ENCODE results near the gene RAVER1. TPM values are rescaled to one million over a fixed set of nuclear protein-coding genes. Genes with fewer than 3 reads are reported as not detected.

The RAVER1 gene
- total RNA-seq, 1 donor from 2014 or later: 78.2 TPM

DNA sequence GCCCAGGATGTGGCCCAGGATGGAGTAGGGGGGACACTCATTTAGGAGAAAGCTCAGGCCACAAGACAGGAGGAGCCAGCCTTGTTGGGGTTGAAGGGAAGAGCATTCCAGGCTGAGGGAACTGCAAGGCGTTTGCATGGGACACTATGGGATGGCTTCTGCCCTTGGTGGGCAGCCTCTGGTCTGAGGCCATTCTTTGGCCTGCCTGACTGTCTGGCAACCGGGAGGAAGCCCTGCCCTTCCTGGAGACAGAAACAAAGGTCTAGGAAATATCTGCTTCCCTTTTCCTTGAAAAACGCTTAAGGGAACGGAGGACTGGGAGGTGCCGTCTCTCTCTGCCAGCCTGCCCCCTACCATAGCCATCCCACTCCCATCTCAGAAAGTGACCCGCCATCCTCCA lies 65.3 kb downstream of the RAVER1 start:
- peaks cover 50% of the 10 kb centered on the region for H3K27me3 Mint-ChIP-seq (ENCODE audit: low read depth)
- TF ChIP-seq, protein P1, sequence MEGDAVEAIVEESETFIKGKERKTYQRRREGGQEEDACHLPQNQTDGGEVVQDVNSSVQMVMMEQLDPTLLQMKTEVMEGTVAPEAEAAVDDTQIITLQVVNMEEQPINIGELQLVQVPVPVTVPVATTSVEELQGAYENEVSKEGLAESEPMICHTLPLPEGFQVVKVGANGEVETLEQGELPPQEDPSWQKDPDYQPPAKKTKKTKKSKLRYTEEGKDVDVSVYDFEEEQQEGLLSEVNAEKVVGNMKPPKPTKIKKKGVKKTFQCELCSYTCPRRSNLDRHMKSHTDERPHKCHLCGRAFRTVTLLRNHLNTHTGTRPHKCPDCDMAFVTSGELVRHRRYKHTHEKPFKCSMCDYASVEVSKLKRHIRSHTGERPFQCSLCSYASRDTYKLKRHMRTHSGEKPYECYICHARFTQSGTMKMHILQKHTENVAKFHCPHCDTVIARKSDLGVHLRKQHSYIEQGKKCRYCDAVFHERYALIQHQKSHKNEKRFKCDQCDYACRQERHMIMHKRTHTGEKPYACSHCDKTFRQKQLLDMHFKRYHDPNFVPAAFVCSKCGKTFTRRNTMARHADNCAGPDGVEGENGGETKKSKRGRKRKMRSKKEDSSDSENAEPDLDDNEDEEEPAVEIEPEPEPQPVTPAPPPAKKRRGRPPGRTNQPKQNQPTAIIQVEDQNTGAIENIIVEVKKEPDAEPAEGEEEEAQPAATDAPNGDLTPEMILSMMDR (conservative IDR thresholded peaks at IDR 0.05): no peak

DNA sequence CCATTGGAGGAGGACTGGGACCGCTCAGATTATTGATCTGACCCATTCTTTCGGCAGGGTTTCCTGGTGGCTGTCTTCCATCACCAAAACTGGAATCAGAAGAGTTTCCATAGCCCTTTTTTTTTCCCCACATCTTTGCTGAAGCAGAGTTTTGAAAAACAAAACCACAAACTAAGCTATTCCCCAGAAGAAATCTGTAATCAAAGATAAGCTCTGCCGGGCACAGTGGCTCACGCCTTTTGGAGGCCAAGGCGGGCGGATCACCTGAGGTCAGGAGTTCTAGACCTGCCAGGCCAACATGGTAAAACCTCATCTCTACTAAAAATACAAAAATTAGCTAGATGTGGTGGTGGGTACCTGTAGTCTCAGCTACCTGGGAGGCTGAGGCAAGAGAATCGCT lies 66.6 kb downstream of the RAVER1 start:
- Mint-ChIP-seq H3K27me3 (ENCODE audit: low read depth) (peaks cover 37% of the 10 kb centered on the region), H3K4me3 (no peak overlapping the region), H3K4me1 (no peaks in the 10 kb centered on the region), H3K9me3 (no peaks in the 10 kb centered on the region), H3K36me3 (ENCODE audit: low read depth) (no peaks in the 10 kb centered on the region), H3K27ac (ENCODE audit: unreplicated experiment) (peak overlapping the region; percentile 10)
- TF ChIP-seq, protein P1 (conservative IDR thresholded peaks at IDR 0.05): no peak
- DNase-seq (ENCODE audit: low read depth, low spot score): no peak

More for the DNA sequence above, 65.3 kb downstream of the RAVER1 start:
- Mint-ChIP-seq H3K4me3 (no peak overlapping the region), H3K4me1 (no peaks in the 10 kb centered on the region), H3K9me3 (no peaks in the 10 kb centered on the region), H3K27ac (ENCODE audit: unreplicated experiment) (no peak overlapping the region), H3K36me3 (ENCODE audit: low read depth) (no peaks in the 10 kb centered on the region)
- DNase-seq (ENCODE audit: low read depth, low spot score): no peak

Other genes starting within 250 kb of the RAVER1 start
- 0.89 and 0.93 TPM in 2 replicates for gene SHFL, start 247.2 kb downstream of the RAVER1 start, total RNA-seq
- not detected in 2 replicates for gene ANGPTL6, start 230.9 kb downstream of the RAVER1 start, total RNA-seq
- gene PPAN, start 227.2 kb downstream of the RAVER1 start, total RNA-seq: 77.8 and 84.5 TPM in 2 replicates
- gene P2RY11, start 221.8 kb downstream of the RAVER1 start, total RNA-seq: 25.9 and 26.9 TPM in 2 replicates
- 210 and 224 TPM in 2 replicates for gene EIF3G, start 213.6 kb downstream of the RAVER1 start, total RNA-seq
- 288 and 333 TPM in 2 replicates for gene DNMT1, start 138.6 kb downstream of the RAVER1 start, total RNA-seq
- 24.8 and 26.3 TPM in 2 replicates for gene S1PR2, start 102.2 kb downstream of the RAVER1 start, total RNA-seq
- gene MRPL4, start 81.3 kb downstream of the RAVER1 start, total RNA-seq: 75.4 and 75.6 TPM in 2 replicates
- gene ICAM1, start 62.4 kb downstream of the RAVER1 start, total RNA-seq: 0.14 and 0.23 TPM in 2 replicates
- gene ICAM4, start 46.6 kb downstream of the RAVER1 start, total RNA-seq: not detected in 2 replicates
- not detected in 2 replicates for gene ICAM5, start 43.6 kb downstream of the RAVER1 start, total RNA-seq
- 10.4 and 11.3 TPM in 2 replicates for gene ZGLP1, start 23.7 kb downstream of the RAVER1 start, total RNA-seq
- 20.0 and 22.5 TPM in 2 replicates for gene FDX2, start 17.5 kb downstream of the RAVER1 start, total RNA-seq
- gene ICAM3, start 6.1 kb upstream of the RAVER1 start, total RNA-seq: 9.7 and 10.0 TPM in 2 replicates
- gene TYK2, start 47.0 kb upstream of the RAVER1 start, total RNA-seq: 100 and 103 TPM in 2 replicates
- gene CDC37, start 70.0 kb upstream of the RAVER1 start, total RNA-seq: 164 TPM in 2 replicates
- gene PDE4A, start 87.0 kb upstream of the RAVER1 start, total RNA-seq: 1.5 and 2.1 TPM in 2 replicates
- 79.7 and 82.5 TPM in 2 replicates for gene KEAP1, start 169.8 kb upstream of the RAVER1 start, total RNA-seq
- gene S1PR5, start 183.9 kb upstream of the RAVER1 start, total RNA-seq: 0.79 and 1.1 TPM in 2 replicates
- gene ATG4D, start 210.4 kb upstream of the RAVER1 start, total RNA-seq: 53.3 and 56.7 TPM in 2 replicates
- 41.2 and 42.5 TPM in 2 replicates for gene KRI1, start 232.5 kb upstream of the RAVER1 start, total RNA-seq
- 8.7 and 9.5 TPM in 2 replicates for gene CDKN2D, start 235.4 kb upstream of the RAVER1 start, total RNA-seq